HL-60 (cell line): ENCODE results near the gene PPIL3.

Experiments
- DNase-seq, 2 experiments: peaks; one replicate each; pipeline ENCODE4 v3.0.0-alpha.2; 2010 to 2020; ENCODE audit warnings: low read depth in 1 of 2, low spot score in 1 of 2
- H3K27ac ChIP-seq: fragments of 250-450 bp; sonication (Bioruptor Pico); replicated peaks from 2 replicates; pipeline ENCODE4 v1.5.1; 2020; ENCODE audit warnings: mild to moderate bottlenecking, moderate library complexity
- H3K27me3 ChIP-seq: fragments of 250-450 bp; sonication (Bioruptor Pico); 2 replicates; pipeline ENCODE4 v1.5.1; 2021; ENCODE audit warnings: mild to moderate bottlenecking, moderate library complexity; ENCODE audit not compliant: insufficient read depth, poor library complexity, severe bottlenecking
- H3K4me3 ChIP-seq: replicated peaks from 2 replicates; pipeline ENCODE4 v1.5.1; 2011; ENCODE audit warnings: mild to moderate bottlenecking, control low read depth, low read length; ENCODE audit not compliant: insufficient read depth
- GABPA ChIP-seq: IDR thresholded peaks from 2 replicates; pipeline ENCODE4 v1.6.1; 2012; ENCODE audit warnings: low read depth
- POLR2AphosphoS5 ChIP-seq: IDR thresholded peaks from 2 replicates; pipeline ENCODE4 v1.6.1; 2012; ENCODE audit warnings: low read depth
- SPI1 ChIP-seq: IDR thresholded peaks from 2 replicates; pipeline ENCODE4 v1.6.1; 2012; ENCODE audit warnings: low read depth, mild to moderate bottlenecking, borderline replicate concordance
- TF ChIP-seq, protein P1 (sequence below): IDR thresholded peaks from one replicate; pipeline ENCODE4 v1.5.1; 2011; ENCODE audit warnings: low read length, control low read depth, inconsistent platforms; ENCODE audit not compliant: insufficient read depth
- TF ChIP-seq, protein P2 (sequence below): IDR thresholded peaks from 2 replicates; pipeline ENCODE4 v1.6.1; 2012; ENCODE audit warnings: low read depth; ENCODE audit not compliant: insufficient replicate concordance

Gene PPIL3

DNA sequence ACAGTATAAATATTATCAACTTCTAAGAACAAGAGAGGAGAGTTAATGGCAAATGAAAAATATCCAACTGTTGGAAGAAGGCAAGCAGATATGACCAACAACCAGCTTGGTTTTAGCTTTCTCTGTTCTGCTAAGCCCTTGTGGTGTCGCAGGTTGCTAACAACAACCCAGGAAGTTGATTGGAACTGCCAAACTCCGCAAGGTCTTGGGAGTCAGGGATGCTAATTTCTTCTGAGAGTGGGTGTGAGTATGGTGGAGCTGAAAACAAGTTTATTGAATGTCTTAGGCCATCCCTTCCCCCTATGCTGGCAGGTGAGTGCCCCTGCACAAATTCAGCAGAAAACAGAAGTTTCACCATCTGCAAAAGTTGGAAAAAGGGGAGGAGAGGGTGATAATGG, 59.6 kb downstream of the PPIL3 start:
- no peak for DNase-seq
- H3K27me3 ChIP-seq, result no peaks in the 10 kb centered on the region
- no peak overlapping the region for H3K4me3 ChIP-seq
- no peak for TF ChIP-seq POLR2AphosphoS5
- TF ChIP-seq SPI1, result no peak
- TF ChIP-seq GABPA, result no peak
- TF ChIP-seq, protein P1, sequence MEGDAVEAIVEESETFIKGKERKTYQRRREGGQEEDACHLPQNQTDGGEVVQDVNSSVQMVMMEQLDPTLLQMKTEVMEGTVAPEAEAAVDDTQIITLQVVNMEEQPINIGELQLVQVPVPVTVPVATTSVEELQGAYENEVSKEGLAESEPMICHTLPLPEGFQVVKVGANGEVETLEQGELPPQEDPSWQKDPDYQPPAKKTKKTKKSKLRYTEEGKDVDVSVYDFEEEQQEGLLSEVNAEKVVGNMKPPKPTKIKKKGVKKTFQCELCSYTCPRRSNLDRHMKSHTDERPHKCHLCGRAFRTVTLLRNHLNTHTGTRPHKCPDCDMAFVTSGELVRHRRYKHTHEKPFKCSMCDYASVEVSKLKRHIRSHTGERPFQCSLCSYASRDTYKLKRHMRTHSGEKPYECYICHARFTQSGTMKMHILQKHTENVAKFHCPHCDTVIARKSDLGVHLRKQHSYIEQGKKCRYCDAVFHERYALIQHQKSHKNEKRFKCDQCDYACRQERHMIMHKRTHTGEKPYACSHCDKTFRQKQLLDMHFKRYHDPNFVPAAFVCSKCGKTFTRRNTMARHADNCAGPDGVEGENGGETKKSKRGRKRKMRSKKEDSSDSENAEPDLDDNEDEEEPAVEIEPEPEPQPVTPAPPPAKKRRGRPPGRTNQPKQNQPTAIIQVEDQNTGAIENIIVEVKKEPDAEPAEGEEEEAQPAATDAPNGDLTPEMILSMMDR, result no peak
- TF ChIP-seq, protein P2, sequence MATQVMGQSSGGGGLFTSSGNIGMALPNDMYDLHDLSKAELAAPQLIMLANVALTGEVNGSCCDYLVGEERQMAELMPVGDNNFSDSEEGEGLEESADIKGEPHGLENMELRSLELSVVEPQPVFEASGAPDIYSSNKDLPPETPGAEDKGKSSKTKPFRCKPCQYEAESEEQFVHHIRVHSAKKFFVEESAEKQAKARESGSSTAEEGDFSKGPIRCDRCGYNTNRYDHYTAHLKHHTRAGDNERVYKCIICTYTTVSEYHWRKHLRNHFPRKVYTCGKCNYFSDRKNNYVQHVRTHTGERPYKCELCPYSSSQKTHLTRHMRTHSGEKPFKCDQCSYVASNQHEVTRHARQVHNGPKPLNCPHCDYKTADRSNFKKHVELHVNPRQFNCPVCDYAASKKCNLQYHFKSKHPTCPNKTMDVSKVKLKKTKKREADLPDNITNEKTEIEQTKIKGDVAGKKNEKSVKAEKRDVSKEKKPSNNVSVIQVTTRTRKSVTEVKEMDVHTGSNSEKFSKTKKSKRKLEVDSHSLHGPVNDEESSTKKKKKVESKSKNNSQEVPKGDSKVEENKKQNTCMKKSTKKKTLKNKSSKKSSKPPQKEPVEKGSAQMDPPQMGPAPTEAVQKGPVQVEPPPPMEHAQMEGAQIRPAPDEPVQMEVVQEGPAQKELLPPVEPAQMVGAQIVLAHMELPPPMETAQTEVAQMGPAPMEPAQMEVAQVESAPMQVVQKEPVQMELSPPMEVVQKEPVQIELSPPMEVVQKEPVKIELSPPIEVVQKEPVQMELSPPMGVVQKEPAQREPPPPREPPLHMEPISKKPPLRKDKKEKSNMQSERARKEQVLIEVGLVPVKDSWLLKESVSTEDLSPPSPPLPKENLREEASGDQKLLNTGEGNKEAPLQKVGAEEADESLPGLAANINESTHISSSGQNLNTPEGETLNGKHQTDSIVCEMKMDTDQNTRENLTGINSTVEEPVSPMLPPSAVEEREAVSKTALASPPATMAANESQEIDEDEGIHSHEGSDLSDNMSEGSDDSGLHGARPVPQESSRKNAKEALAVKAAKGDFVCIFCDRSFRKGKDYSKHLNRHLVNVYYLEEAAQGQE, result no peak
- no peak overlapping the region for H3K27ac ChIP-seq

DNA sequence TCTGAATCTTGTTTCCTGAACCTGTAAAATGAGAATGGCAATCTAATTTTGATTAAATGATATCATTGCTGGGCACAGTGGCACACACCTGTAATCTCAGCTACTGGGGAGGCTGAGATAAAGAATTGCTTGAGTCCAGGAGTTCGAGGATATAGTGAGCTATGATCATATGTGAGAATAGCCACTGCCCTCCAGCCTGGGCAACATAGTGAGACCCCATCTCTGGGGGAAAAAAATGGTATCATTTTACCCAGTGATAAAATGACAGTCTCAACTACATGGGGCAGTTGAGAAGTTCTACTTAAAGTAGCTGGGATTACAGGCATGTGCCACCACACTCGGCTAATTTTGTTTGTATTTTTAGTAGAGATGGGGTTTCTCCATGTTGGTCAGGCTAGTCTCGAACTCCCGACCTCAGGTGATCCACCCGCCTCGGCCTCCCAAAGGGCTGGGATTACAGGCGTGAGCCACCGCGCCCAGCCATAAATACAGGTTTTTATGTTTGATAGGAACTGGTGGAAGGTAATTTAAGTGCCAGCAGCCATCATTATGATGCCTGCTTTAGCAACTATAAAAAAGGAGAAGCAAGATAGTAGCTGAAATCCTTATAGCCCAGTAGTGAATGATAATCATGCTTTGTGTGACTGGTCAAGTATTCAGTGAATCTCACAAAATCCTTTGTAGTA, 60.2 kb downstream of the PPIL3 start:
- DNase-seq, result no peak
- Histone ChIP-seq H3K4me3 (no peak overlapping the region), H3K27me3 (no peaks in the 10 kb centered on the region), H3K27ac (no peak overlapping the region)
- no peak for TF ChIP-seq SPI1
- TF ChIP-seq, protein P1, result no peak
- TF ChIP-seq POLR2AphosphoS5, result no peak

DNA sequence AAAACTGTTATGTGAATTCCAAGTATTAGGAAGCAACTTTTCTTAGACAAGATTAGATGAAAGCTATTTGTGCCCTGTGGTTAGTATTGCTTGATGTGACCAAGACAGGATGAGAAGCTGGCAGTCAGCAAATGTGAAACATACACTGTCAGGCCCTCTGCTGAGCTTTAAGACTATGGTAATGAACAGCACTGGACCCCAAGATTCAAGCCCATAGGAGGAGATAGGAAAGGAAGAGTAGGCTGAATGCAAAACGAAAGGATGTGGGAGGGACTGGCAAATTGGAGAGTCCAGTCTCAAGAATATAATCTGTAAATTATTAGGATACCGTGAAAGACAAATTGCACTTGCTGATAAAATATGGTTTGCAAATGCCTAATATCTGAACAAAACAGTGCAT, 60.8 kb downstream of the PPIL3 start:
- H3K27me3 ChIP-seq, result no peaks in the 10 kb centered on the region
- H3K27ac ChIP-seq, result no peak overlapping the region
- TF ChIP-seq GABPA (no peak), SPI1 (no peak), POLR2AphosphoS5 (no peak)
- TF ChIP-seq, protein P2, result no peak
- TF ChIP-seq, protein P1, result no peak
- H3K4me3 ChIP-seq, result no peak overlapping the region
- no peak for DNase-seq

DNA sequence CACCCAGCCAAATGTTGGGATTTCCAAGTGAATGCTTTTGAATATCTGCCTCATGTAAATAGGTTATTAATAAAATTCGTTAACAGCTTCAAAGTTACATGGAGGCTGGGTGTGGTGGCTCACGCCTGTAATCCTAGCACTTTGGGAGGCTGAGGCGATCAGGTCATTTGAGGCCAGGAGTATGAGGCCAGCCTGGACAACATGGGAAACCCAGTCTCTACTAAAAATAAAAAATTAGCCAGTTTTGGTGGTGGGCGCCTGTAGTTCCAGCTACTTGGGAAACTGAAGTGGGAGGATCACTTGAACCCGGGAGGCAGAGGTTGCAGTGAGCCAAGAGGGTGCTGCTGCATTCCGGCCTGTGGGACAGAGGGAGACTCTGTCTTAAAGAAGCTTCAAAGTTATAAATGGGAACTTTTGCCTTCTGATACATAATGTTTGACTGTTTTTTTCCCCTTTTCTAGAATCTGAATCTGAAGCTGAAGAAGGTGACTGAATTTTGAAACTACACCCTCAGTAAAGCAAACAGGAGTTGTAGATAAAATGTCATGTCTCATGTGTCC, 67.1 kb downstream of the PPIL3 start:
- Histone ChIP-seq H3K27ac (no peak overlapping the region), H3K4me3 (no peak overlapping the region), H3K27me3 (no peaks in the 10 kb centered on the region)
- TF ChIP-seq POLR2AphosphoS5 (no peak), SPI1 (no peak), GABPA (no peak)
- TF ChIP-seq, protein P1, result no peak
- TF ChIP-seq, protein P2, result no peak
- DNase-seq, result no peak
